ENCODE results near the gene OCRL.

DNA sequence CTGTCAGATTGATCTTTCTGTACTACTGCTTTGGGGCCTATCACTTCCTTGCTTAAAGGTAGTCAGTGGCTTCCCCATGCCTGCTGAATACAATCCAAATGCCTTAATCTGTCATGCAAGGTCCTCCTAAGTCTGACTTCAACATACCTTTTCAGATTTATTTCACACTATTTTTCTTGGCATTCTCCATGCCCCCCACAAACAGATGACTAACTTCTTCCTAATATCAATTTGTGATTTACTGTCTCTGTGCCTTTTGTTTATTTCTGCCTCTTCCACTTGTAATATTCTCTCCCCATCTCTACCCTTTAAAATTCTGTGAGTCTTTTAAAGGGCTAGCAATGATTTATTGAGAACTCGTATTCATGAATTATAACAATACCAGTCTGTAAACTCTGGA, 41.8 kb downstream of the OCRL start:
- TF ChIP-seq CTCF (conservative IDR thresholded peaks at IDR 0.05; ENCODE audit: low read depth, low read length): no peak
- no peak for TF ChIP-seq SMC3 (IDR thresholded peaks at IDR 0.05; ENCODE audit: low read depth, low read length)

Measured in IMR-90 (cell line).